NB4 (cell line): ENCODE data around the gene SLC34A1.
"Not testable (repeated sequence)": the region's sequence is repeated elsewhere in the genome, so short reads cannot be mapped to it uniquely, and the experiment has no call there.

ENCODE experiments used
- DNase-seq: peaks from one replicate; pipeline ENCODE4 v3.0.0; 2010; ENCODE audit warnings: low read depth
- H3K4me3 ChIP-seq: one replicate; pipeline ENCODE4 v1.5.1; 2011; ENCODE audit warnings: mild to moderate bottlenecking, low read depth, low read length, moderate library complexity
- CTCF ChIP-seq: IDR thresholded peaks from one replicate; pipeline ENCODE4 v1.5.1; 2012; ENCODE audit warnings: low read depth, low read length
- MAX ChIP-seq: IDR thresholded peaks from 2 replicates; pipeline ENCODE4 v1.6.1; 2011; ENCODE audit warnings: low read depth, low read length
- MYC ChIP-seq: IDR thresholded peaks from 2 replicates; pipeline ENCODE4 v1.6.1; 2011; ENCODE audit warnings: low read depth, low read length
- POLR2A ChIP-seq: IDR thresholded peaks from 2 replicates; pipeline ENCODE4 v1.6.1; 2011; ENCODE audit warnings: mild to moderate bottlenecking; ENCODE audit not compliant: insufficient read length; ENCODE audit errors: extremely low read depth

SLC34A1 gene

GRCh38 chr5:177358370-177358819 lies 25.8 kb upstream of the SLC34A1 start:
- DNase-seq, result no peak
- no peak for TF ChIP-seq MAX
- TF ChIP-seq POLR2A, result no peak
- no peak for TF ChIP-seq CTCF
- TF ChIP-seq MYC, result no peak
- H3K4me3 ChIP-seq, result peak overlapping the region; percentile 81

- TF ChIP-seq POLR2A (no peak), CTCF (no peak), MAX (no peak), MYC (no peak)
- DNase-seq, result no peak
- no peak overlapping the region for H3K4me3 ChIP-seq
Observed at GRCh38 chr5:177359451-177359851, 24.8 kb upstream of the SLC34A1 start.

DNA sequence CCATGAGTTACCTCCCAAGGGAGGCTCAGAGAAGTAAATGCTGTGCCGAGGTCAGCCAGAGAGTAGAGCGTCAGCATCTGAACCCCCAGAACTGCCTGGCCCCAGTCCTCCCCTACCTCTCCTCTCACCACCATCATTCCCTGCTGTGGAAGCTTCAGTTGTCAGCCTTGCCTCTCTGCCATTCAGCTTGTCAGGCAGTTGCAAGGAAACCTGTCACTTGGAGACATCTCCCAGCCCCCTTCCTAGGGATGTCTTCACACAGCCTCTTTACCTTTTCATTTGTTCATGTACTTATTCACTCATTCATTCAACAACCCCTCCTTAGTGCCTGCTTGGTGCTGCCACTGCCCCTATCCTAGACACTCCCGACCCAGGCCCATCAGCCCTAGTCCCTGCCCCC lies 24.4 kb upstream of the SLC34A1 start:
- H3K4me3 ChIP-seq, result no peak overlapping the region
- TF ChIP-seq CTCF (no peak), MAX (no peak), POLR2A (no peak), MYC (no peak)
- no peak for DNase-seq

GRCh38 chr5:177360740-177361139 lies 23.5 kb upstream of the SLC34A1 start:
- DNase-seq, H3K4me3 ChIP-seq: not testable (repeated sequence)

GRCh38 chr5:177361418-177362291 lies 22.6 kb upstream of the SLC34A1 start:
- TF ChIP-seq MYC, result no peak
- no peak for TF ChIP-seq POLR2A
- TF ChIP-seq MAX, result no peak
- no peak for TF ChIP-seq CTCF
- no peak overlapping the region for H3K4me3 ChIP-seq
- peak; percentile 59 for DNase-seq

DNA sequence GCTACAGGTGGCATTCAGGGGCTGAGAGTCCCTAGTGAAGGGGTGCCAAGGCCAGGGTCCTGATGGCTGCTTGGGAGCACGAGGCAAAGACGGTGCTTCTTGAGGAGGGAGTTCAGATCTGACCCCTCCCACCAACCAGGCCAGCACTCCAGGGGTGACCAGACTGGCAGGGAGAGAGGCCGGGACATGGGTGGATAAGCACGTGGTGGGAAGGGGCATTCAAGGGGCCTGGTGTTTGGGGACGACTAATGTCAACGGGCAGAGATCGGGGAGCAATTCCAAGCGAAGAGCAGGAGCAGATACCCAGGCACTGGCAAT lies 22.0 kb upstream of the SLC34A1 start:
- H3K4me3 ChIP-seq, result no peak overlapping the region
- DNase-seq, result no peak
- TF ChIP-seq MYC (no peak), MAX (no peak), POLR2A (no peak), CTCF (no peak)
